HCT116 (cell line): ENCODE measurements around the gene TTLL5. TPM values are rescaled to one million over a fixed set of nuclear protein-coding genes. Genes with fewer than 3 reads are reported as not detected.

ENCODE experiments used
- ATAC-seq: fragments of 200-7000 bp; cut with Tn5 transposase; 2 replicates; pipeline ENCODE4 v1.9.1; 2020; ENCODE audit warnings: mild to moderate bottlenecking, moderate library complexity
- BruUV-seq: library from RNA; stranded (reverse); fragments of 400-500 nt; replicated peaks from 2 replicates; lab custom pipeline; 2021; lab: Mats Ljungman, UMichigan
- CTCF ChIA-PET: fragments of 300-600 bp; sonication (Branson Sonifier 250); formaldehyde crosslinking; loops from one replicate; lab custom pipeline; 2021; ENCODE audit warnings: antibody characterized with exemption; lab: Charles Lee
- POLR2A ChIA-PET: fragments of 300-600, 350-600 bp; sonication (Branson Sonifier 250); formaldehyde crosslinking; loops from one replicate; lab custom pipeline; 2021; ENCODE audit warnings: antibody characterized with exemption; lab: Charles Lee
- RAD21 ChIA-PET, 2 experiments: fragments of 300-600 bp; sonication (Branson Sonifier 250); formaldehyde crosslinking; loops; one replicate each; lab custom pipeline; 2023; ENCODE audit warnings: low total read pairs in 2 of 2; ENCODE audit not compliant: uncharacterized antibody in 2 of 2, unreplicated experiment in 2 of 2, low non-redundant PET in 1 of 2; lab: Charles Lee
- DNase-seq: peaks from one replicate; pipeline ENCODE4 v3.0.0-alpha.2; 2010; ENCODE audit warnings: low read depth, low spot score
- H2AFZ ChIP-seq: fragments of 200-600 bp; shearing (Covaris generic), sonication (generic); 2 replicates; pipeline ENCODE4 v1.6.1; 2017; ENCODE audit warnings: low read depth, mixed run types, mixed read lengths, antibody characterized with exemption, low read length; ENCODE audit not compliant: poor library complexity, severe bottlenecking
- H3K27ac ChIP-seq: 2 replicates; pipeline ENCODE4 v1.5.1; 2012; ENCODE audit warnings: low read depth, low read length
- H3K27me3 ChIP-seq: fragments of 200-600 bp; sonication (generic); 2 replicates; pipeline ENCODE4 v1.6.1; 2016; ENCODE audit warnings: mixed run types, low read length, mixed read lengths; ENCODE audit not compliant: insufficient read depth
- H3K36me3 ChIP-seq, 2 experiments: fragments of 200-500 bp in 1 of 2; fragments of 200-600 bp in 1 of 2; sonication (Bioruptor generic) in 1 of 2; sonication (generic) in 1 of 2; 2 replicates each; pipeline versions ENCODE4 v1.5.1 to v1.6.1; 2014 to 2016; ENCODE audit warnings: low read length in 2 of 2, inconsistent platforms in 1 of 2, mixed read lengths in 1 of 2, mixed run types in 1 of 2; ENCODE audit not compliant: insufficient read depth in 2 of 2, control insufficient read depth in 1 of 2
- H3K4me1 ChIP-seq, 2 experiments: fragments of 200-600 bp in 1 of 2; sonication (generic) in 1 of 2; 2 replicates each; pipeline versions ENCODE4 v1.5.1 to v1.6.1; 2012 to 2017; ENCODE audit warnings: low read length in 2 of 2, inconsistent platforms in 1 of 2, mild to moderate bottlenecking in 1 of 2, mixed read lengths in 1 of 2, mixed run types in 1 of 2, moderate library complexity in 1 of 2; ENCODE audit not compliant: insufficient read depth in 2 of 2, control insufficient read depth in 1 of 2
- H3K4me2 ChIP-seq: fragments of 200-600 bp; sonication (generic); 2 replicates; pipeline ENCODE4 v1.6.1; 2017; ENCODE audit warnings: mixed run types, low read length, mixed read lengths
- H3K4me3 ChIP-seq, 2 experiments: fragments of 200-600 bp in 1 of 2; sonication (generic) in 1 of 2; replicated peaks in 1 of 2; 2 replicates each; pipeline ENCODE4 v1.5.1; 2011 to 2016; ENCODE audit warnings: low read length in 2 of 2, control low read depth in 1 of 2, low read depth in 1 of 2, mild to moderate bottlenecking in 1 of 2, mixed read lengths in 1 of 2, mixed run types in 1 of 2
- H3K79me2 ChIP-seq: fragments of 200-600 bp; sonication (generic); 2 replicates; pipeline ENCODE4 v1.6.1; 2017; ENCODE audit warnings: mild to moderate bottlenecking, mixed run types, low read length, moderate library complexity, mixed read lengths; ENCODE audit not compliant: insufficient read depth
- H3K9ac ChIP-seq: fragments of 200-600 bp; sonication (generic); 2 replicates; pipeline ENCODE4 v1.6.1; 2016; ENCODE audit warnings: low read length, mixed read lengths
- H3K9me2 ChIP-seq: fragments of 200-600 bp; sonication (generic), shearing (Covaris generic); 2 replicates; pipeline ENCODE4 v1.6.1; 2017; ENCODE audit warnings: mixed run types, mild to moderate bottlenecking, moderate library complexity; ENCODE audit not compliant: insufficient read depth
- H3K9me3 ChIP-seq, 2 experiments: fragments of 200-500 bp in 1 of 2; fragments of 200-600 bp in 1 of 2; sonication (Bioruptor generic) in 1 of 2; sonication (generic) in 1 of 2; 2 replicates each; pipeline ENCODE4 v1.6.1; 2014 to 2017; ENCODE audit warnings: low read length in 2 of 2, mixed read lengths in 2 of 2, inconsistent platforms in 1 of 2, low read depth in 1 of 2, mild to moderate bottlenecking in 1 of 2, mixed run types in 1 of 2, moderate library complexity in 1 of 2; ENCODE audit not compliant: control insufficient read depth in 1 of 2, insufficient read depth in 1 of 2
- H4K20me1 ChIP-seq: fragments of 200-600 bp; sonication (generic), shearing (Covaris generic); 2 replicates; pipeline ENCODE4 v1.6.1; 2017; ENCODE audit warnings: mixed run types, mild to moderate bottlenecking, moderate library complexity; ENCODE audit not compliant: insufficient read depth
- CBX3 ChIP-seq: IDR thresholded peaks from 2 replicates; pipeline ENCODE4 v1.6.1; 2012; ENCODE audit warnings: low read depth
- CTCF ChIP-seq, 3 experiments: fragments of 200-600 bp in 1 of 3; sonication (generic) in 1 of 3; IDR thresholded peaks in 2 of 3; conservative IDR thresholded peaks in 1 of 3; 2 replicates each; pipeline ENCODE4 v1.5.1; 2012 to 2017; ENCODE audit warnings: low read depth in 2 of 3, low read length in 2 of 3, antibody characterized with exemption in 1 of 3, borderline replicate concordance in 1 of 3, control low read depth in 1 of 3, mild to moderate bottlenecking in 1 of 3, mixed read lengths in 1 of 3, mixed run types in 1 of 3, moderate library complexity in 1 of 3; ENCODE audit not compliant: insufficient read depth in 1 of 3
- EGR1 ChIP-seq: IDR thresholded peaks from 2 replicates; pipeline ENCODE4 v1.6.1; 2012; ENCODE audit warnings: low read depth
- ELF1 ChIP-seq: IDR thresholded peaks from 2 replicates; pipeline ENCODE4 v1.6.1; 2012; ENCODE audit warnings: low read depth, borderline replicate concordance
- EZH2 ChIP-seq: fragments of 200-600 bp; sonication (generic); IDR thresholded peaks from 2 replicates; pipeline ENCODE4 v1.6.1; 2017; ENCODE audit warnings: antibody characterized with exemption, mixed run types
- POLR2A ChIP-seq: IDR thresholded peaks from 2 replicates; pipeline ENCODE4 v1.7.0; 2011; ENCODE audit warnings: borderline replicate concordance; ENCODE audit not compliant: insufficient read depth, insufficient read length; ENCODE audit errors: extremely low read depth
- POLR2AphosphoS5 ChIP-seq: IDR thresholded peaks from 2 replicates; pipeline ENCODE4 v1.6.1; 2011; ENCODE audit warnings: mild to moderate bottlenecking, low read depth, low read length, moderate library complexity
- REST ChIP-seq: IDR thresholded peaks from 2 replicates; pipeline ENCODE4 v1.6.1; 2012; ENCODE audit warnings: low read depth
- SP1 ChIP-seq: IDR thresholded peaks from 2 replicates; pipeline ENCODE4 v1.6.1; 2012; ENCODE audit warnings: low read depth
- YY1 ChIP-seq: IDR thresholded peaks from 2 replicates; pipeline ENCODE4 v1.6.1; 2011; ENCODE audit warnings: low read length, low read depth, moderate library complexity, mild to moderate bottlenecking; ENCODE audit not compliant: insufficient replicate concordance; ENCODE audit errors: extremely low read depth
- ZBTB33 ChIP-seq: IDR thresholded peaks from 2 replicates; pipeline ENCODE4 v1.6.1; 2011; ENCODE audit warnings: mild to moderate bottlenecking, low read length, moderate library complexity; ENCODE audit not compliant: insufficient replicate concordance; ENCODE audit errors: extremely low read depth
- ZFX ChIP-seq: fragments of 450-650 bp; IDR thresholded peaks from 2 replicates; pipeline ENCODE4 v1.6.1; 2017
- ZNF274 ChIP-seq: fragments of 200-500 bp; sonication (Bioruptor generic); IDR thresholded peaks from 2 replicates; pipeline ENCODE4 v1.6.1; 2014; ENCODE audit warnings: mild to moderate bottlenecking, low read depth, low read length, inconsistent platforms
- intact Hi-C: fragments of 100-400 bp; cut with micrococcal nuclease; formaldehyde crosslinking; loops from 2 replicates; pipeline ENCODE4 v1.10.0; 2022
- total RNA-seq: library from RNA; stranded (reverse); gene quantifications from one replicate; pipeline ENCODE4 v1.2.1, GENCODE V29; 2021; ENCODE audit not compliant: unreplicated experiment

The TTLL5 gene
- total RNA-seq, 1 experiment from 2014 or later: 26.2 TPM

- H3K9ac ChIP-seq: no peak overlapping the region
- ChIA-PET CTCF (interaction anchor here (1.1 kb wide), 1 partner anchor 18 kb away, joined by 3 read pairs; no protein-coding TSS in a partner anchor), POLR2A (no interaction called here), RAD21 (no interaction called here)
- no peak for ATAC-seq
- no peaks in the 10 kb centered on the region for H4K20me1 ChIP-seq
- no peaks in the 10 kb centered on the region for H3K27me3 ChIP-seq
- H2AFZ ChIP-seq: no peak overlapping the region
- intact Hi-C loops: no loop called here
- DNase-seq: no peak
- no peak overlapping the region for H3K4me3 ChIP-seq
- BruUV-seq: no TSS peak
- H3K79me2 ChIP-seq: no peaks in the 10 kb centered on the region
- no peak overlapping the region for H3K27ac ChIP-seq
- no peak overlapping the region for H3K4me2 ChIP-seq
- TF ChIP-seq CBX3 (no peak), REST (no peak), ELF1 (no peak), ZNF274 (no peak), EZH2 (no peak), CTCF (IDR thresholded peaks at IDR 0.05 in 2 of 3, conservative IDR thresholded peaks at IDR 0.05 in 1 of 3; ENCODE audit: borderline replicate concordance in 1 of 3, insufficient read depth in 1 of 3, low read depth in 2 of 3, low read length in 2 of 3) (no peak), ZFX (no peak), POLR2AphosphoS5 (no peak), SP1 (no peak), EGR1 (no peak), POLR2A (no peak), YY1 (no peak), ZBTB33 (no peak)
- no peaks in the 10 kb centered on the region for H3K36me3 ChIP-seq
- H3K4me1 ChIP-seq: peaks cover 13 to 16% of the 10 kb centered on the region in 2 experiments
- peaks cover 2% of the 10 kb centered on the region; the same call in 1 of the 2 replicates for H3K9me2 ChIP-seq
- no peaks in the 10 kb centered on the region for H3K9me3 ChIP-seq
These were observed 24.9 kb upstream of the TTLL5 start for GRCh38 chr14:75636100-75636692.
